ENCODE results near the gene C17orf58.
A peak's percentile ranks its signal among the peaks of the same experiment; 100 is the strongest.

The C17orf58 gene

DNA sequence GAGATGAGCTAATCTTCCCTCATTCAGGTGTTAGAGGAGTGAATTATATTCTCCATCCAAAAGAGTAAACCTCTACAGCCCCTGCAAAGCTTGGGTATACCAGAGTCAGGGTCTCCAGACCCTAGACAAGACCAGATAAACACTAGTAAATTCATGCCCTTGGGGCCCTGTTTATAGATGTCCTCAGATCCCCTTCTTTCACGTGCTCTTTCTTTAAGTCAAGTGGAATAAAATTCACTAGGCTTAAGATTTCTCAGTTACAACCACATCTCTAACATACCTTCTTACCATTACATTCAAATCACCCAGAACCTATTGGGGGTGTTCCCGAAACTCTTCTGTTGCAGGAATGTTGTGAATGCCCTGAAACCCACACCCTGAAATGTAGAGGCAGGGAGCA lies 2.2 kb upstream of the C17orf58 start:
- no peak for TF ChIP-seq CTCF (IDR thresholded peaks at IDR 0.05; ENCODE audit: low read depth, low read length, missing control alignments)
- DNase-seq (ENCODE audit: low read depth), result no peak
- H3K4me3 ChIP-seq (ENCODE audit: low read depth, low read length), result no peak overlapping the region

DNA sequence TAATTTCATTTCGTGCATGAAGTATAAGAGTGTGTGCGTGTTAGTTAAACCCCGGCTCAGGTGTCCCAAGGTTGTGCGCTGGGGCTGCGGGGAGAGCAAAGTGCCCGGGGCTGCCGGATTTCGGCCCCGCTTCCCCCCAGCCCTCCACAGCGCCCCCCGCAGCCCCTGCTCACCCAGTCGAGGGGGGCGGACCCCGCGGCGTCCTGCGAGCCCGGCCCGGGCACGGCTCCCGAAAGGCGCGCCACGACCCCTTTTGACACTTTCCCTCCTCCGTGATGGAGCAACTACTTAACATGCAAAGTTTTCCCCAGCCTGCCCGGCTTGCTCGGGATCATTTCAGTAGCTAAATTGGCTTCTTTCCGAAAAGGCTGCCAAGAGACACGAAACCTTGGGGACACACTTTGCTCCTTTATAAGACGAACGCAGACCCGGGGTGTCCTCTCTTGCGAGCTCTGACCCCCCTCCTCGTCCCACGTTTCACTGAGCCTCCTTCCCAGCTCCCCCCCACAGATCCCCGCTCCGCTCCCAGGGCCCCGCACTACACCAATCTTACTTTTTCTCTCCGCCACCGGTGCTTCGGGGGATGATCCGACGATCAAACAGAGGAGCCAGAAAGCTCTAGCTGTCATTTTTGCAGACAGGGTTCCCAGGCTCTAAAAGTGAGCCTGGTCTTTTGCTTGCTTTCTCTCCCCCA lies 552 bp downstream of the C17orf58 start:
- no peak for TF ChIP-seq CTCF (IDR thresholded peaks at IDR 0.05; ENCODE audit: low read depth, low read length, missing control alignments)
- DNase-seq (ENCODE audit: low read depth), result no peak
- H3K4me3 ChIP-seq (ENCODE audit: low read depth, low read length), result peak overlapping the region; percentile 43

- DNase-seq (ENCODE audit: low read depth), result no peak
- H3K4me3 ChIP-seq (ENCODE audit: low read depth, low read length), result peak overlapping the region; percentile 43; the same call in 1 of the 2 replicates
- TF ChIP-seq CTCF (IDR thresholded peaks at IDR 0.05; ENCODE audit: low read depth, low read length, missing control alignments), result no peak
Measured at GRCh38 chr17:67994817-67995569, 1.3 kb downstream of the C17orf58 start.

DNA sequence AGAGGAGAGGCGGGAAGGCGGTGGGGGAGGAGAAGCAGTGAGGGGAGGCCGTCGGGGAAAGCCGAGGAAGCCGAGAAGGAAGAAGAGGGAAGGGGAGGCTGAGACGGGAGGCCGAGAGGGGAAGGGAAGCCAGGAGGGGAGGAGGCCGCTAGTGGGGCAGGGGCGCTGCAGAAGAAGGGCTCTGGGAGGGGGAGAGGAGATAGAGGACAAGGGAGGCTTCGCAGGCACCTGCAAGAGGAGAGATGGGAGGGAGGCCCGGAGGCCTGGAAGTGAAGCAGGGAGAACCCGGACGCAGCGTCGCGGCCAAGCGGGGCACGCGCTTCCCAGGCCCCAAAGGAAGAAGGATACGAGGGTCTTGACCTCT lies 2.3 kb downstream of the C17orf58 start:
- TF ChIP-seq CTCF (IDR thresholded peaks at IDR 0.05; ENCODE audit: low read depth, low read length, missing control alignments), result no peak
- H3K4me3 ChIP-seq (ENCODE audit: low read depth, low read length), result peak overlapping the region; percentile 83
- no peak for DNase-seq (ENCODE audit: low read depth)

- TF ChIP-seq CTCF (IDR thresholded peaks at IDR 0.05; ENCODE audit: low read depth, low read length, missing control alignments), result no peak
- peak overlapping the region; percentile 83 for H3K4me3 ChIP-seq (ENCODE audit: low read depth, low read length)
- DNase-seq (ENCODE audit: low read depth), result no peak
Measured at GRCh38 chr17:67993153-67993997, 2.9 kb downstream of the C17orf58 start.

- no peak for DNase-seq (ENCODE audit: low read depth)
- TF ChIP-seq CTCF (IDR thresholded peaks at IDR 0.05; ENCODE audit: low read depth, low read length, missing control alignments), result no peak
- peak overlapping the region; percentile 82 for H3K4me3 ChIP-seq (ENCODE audit: low read depth, low read length)
Measured at GRCh38 chr17:67992548-67993152, 3.6 kb downstream of the C17orf58 start.

Measured in GM12864 (cell line).